HEK293T (cell line): ENCODE results near the gene PDZD2.

Source experiments
- ARNT ChIP-seq: fragments of 450-650 bp; IDR thresholded peaks from 2 replicates; pipeline ENCODE4 v1.6.1; 2017; ENCODE audit warnings: mild to moderate bottlenecking
- CTBP1 ChIP-seq: fragments of 450-650 bp; IDR thresholded peaks from 2 replicates; pipeline ENCODE4 v1.6.1; 2016; ENCODE audit warnings: borderline replicate concordance
- ELF4 ChIP-seq: fragments of 450-650 bp; IDR thresholded peaks from 2 replicates; pipeline ENCODE4 v1.6.1; 2017; ENCODE audit warnings: antibody characterized with exemption
- FOXA1 ChIP-seq: fragments of 450-650 bp; IDR thresholded peaks from 2 replicates; pipeline ENCODE4 v1.6.1; 2016; ENCODE audit warnings: mild to moderate bottlenecking
- FOXK2 ChIP-seq: fragments of 450-650 bp; IDR thresholded peaks from 2 replicates; pipeline ENCODE4 v1.6.1; 2016; ENCODE audit warnings: mild to moderate bottlenecking
- FOXM1 ChIP-seq: fragments of 450-650 bp; IDR thresholded peaks from 2 replicates; pipeline ENCODE4 v1.6.1; 2017; ENCODE audit warnings: mild to moderate bottlenecking, borderline replicate concordance
- HDGF ChIP-seq: fragments of 450-650 bp; IDR thresholded peaks from 2 replicates; pipeline ENCODE4 v1.6.1; 2017; ENCODE audit warnings: antibody characterized with exemption, borderline replicate concordance
- LEF1 ChIP-seq: fragments of 450-650 bp; IDR thresholded peaks from 2 replicates; pipeline ENCODE4 v1.6.1; 2017; ENCODE audit warnings: mild to moderate bottlenecking, borderline replicate concordance
- SP1 ChIP-seq: fragments of 450-650 bp; IDR thresholded peaks from 2 replicates; pipeline ENCODE4 v1.6.1; 2017
- TARDBP ChIP-seq: fragments of 450-650 bp; IDR thresholded peaks from 2 replicates; pipeline ENCODE4 v1.6.1; 2016

- TF ChIP-seq CTBP1 (no peak), FOXK2 (no peak), FOXM1 (no peak), SP1 (no peak), ARNT (no peak), HDGF (no peak), TARDBP (no peak), FOXA1 (no peak), LEF1 (no peak), ELF4 (no peak)
Measured at GRCh38 chr5:32038523-32038922, 399.6 kb downstream of the PDZD2 start.
